IMR-90 (cell line): Measurements from ENCODE around the gene PKHD1.

ENCODE experiments used
- MAZ ChIP-seq: IDR thresholded peaks from 2 replicates; pipeline ENCODE4 v1.6.1; 2012; ENCODE audit warnings: low read depth, mild to moderate bottlenecking, low read length, improper control_type of control experiment, moderate library complexity, borderline replicate concordance
- RFX5 ChIP-seq: IDR thresholded peaks from 2 replicates; pipeline ENCODE4 v1.8.0; 2012; ENCODE audit warnings: low read depth, mild to moderate bottlenecking, low read length, moderate library complexity
- TF ChIP-seq, protein P1 (sequence below): conservative IDR thresholded peaks from 2 replicates; pipeline ENCODE4 v1.5.1; 2012; ENCODE audit warnings: mild to moderate bottlenecking, low read depth, low read length, improper control_type of control experiment

DNA sequence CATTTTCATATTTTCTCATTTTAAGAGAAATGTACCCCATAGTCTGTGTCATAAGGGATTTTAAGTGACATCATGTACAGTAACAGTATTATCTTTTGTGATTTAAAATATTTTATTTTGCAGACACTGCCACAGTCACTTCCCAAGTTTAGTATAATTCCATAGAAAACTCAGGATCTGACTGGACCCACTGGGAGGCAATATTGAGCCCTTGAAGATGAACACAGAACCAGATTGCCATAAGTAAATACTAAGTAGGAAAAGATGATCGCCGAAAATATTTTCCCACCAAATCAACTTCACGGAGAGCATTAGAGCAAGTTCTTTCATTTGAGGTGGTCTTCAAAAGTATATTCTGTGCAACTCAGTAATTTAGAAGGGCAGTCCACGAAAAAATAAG lies 17.6 kb upstream of the PKHD1 start:
- TF ChIP-seq, protein P1, sequence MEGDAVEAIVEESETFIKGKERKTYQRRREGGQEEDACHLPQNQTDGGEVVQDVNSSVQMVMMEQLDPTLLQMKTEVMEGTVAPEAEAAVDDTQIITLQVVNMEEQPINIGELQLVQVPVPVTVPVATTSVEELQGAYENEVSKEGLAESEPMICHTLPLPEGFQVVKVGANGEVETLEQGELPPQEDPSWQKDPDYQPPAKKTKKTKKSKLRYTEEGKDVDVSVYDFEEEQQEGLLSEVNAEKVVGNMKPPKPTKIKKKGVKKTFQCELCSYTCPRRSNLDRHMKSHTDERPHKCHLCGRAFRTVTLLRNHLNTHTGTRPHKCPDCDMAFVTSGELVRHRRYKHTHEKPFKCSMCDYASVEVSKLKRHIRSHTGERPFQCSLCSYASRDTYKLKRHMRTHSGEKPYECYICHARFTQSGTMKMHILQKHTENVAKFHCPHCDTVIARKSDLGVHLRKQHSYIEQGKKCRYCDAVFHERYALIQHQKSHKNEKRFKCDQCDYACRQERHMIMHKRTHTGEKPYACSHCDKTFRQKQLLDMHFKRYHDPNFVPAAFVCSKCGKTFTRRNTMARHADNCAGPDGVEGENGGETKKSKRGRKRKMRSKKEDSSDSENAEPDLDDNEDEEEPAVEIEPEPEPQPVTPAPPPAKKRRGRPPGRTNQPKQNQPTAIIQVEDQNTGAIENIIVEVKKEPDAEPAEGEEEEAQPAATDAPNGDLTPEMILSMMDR = no peak
- TF ChIP-seq MAZ (no peak), RFX5 (no peak)
